SU-DHL-6 (cell line): ENCODE results near the gene PTPRN2.

Source experiments
- H2AFZ ChIP-seq: fragments of 200-600 bp; sonication (generic); 2 replicates; pipeline ENCODE4 v1.6.1; 2014; ENCODE audit warnings: low read depth, mild to moderate bottlenecking, moderate library complexity, mixed read lengths, antibody characterized with exemption, low read length; ENCODE audit not compliant: severe bottlenecking
- H3F3A ChIP-seq: fragments of 200-600 bp; shearing (Covaris generic); 2 replicates; pipeline ENCODE4 v1.6.0; 2016; ENCODE audit warnings: antibody characterized with exemption, mild to moderate bottlenecking; ENCODE audit not compliant: insufficient read depth
- H3K27ac ChIP-seq: fragments of 200-600 bp; sonication (generic); 2 replicates; pipeline ENCODE4 v1.5.1; 2016; ENCODE audit warnings: low read depth, mild to moderate bottlenecking, low read length, moderate library complexity, mixed read lengths
- H3K27me3 ChIP-seq: fragments of 200-600 bp; sonication (generic), shearing (Covaris generic); 2 replicates; pipeline ENCODE4 v1.6.0; 2014; ENCODE audit warnings: mild to moderate bottlenecking, low read length
- H3K36me3 ChIP-seq: fragments of 200-600 bp; sonication (generic); 2 replicates; pipeline ENCODE4 v1.6.1; 2014; ENCODE audit warnings: mild to moderate bottlenecking, low read length, mixed read lengths
- H3K4me2 ChIP-seq: fragments of 300-600, 200-600 bp; shearing (Covaris generic), sonication (generic); 2 replicates; pipeline ENCODE4 v1.6.0; 2014; ENCODE audit warnings: low read length, low read depth, mild to moderate bottlenecking; ENCODE audit not compliant: poor library complexity, severe bottlenecking
- H3K4me3 ChIP-seq: fragments of 200-600 bp; sonication (generic); 2 replicates; pipeline ENCODE4 v1.5.1; 2014; ENCODE audit warnings: antibody characterized with exemption, low read length, mild to moderate bottlenecking, mixed read lengths; ENCODE audit not compliant: insufficient read depth, poor library complexity, severe bottlenecking
- H3K79me2 ChIP-seq: fragments of 200-600 bp; sonication (generic); 2 replicates; pipeline ENCODE4 v1.6.1; 2014; ENCODE audit warnings: mild to moderate bottlenecking, low read length, moderate library complexity; ENCODE audit not compliant: insufficient read depth
- H3K9ac ChIP-seq: fragments of 200-600 bp; sonication (generic); 2 replicates; pipeline ENCODE4 v1.7.0; 2014; ENCODE audit warnings: mild to moderate bottlenecking, low read length
- H3K9me2 ChIP-seq: fragments of 200-600 bp; sonication (generic); replicated peaks from 2 replicates; pipeline ENCODE4 v1.6.1; 2014; ENCODE audit warnings: low read length; ENCODE audit not compliant: insufficient read depth
- H3K9me3 ChIP-seq: fragments of 200-600 bp; sonication (generic); 2 replicates; pipeline ENCODE4 v1.6.1; 2014; ENCODE audit warnings: low read length, mixed read lengths; ENCODE audit not compliant: insufficient read depth
- H4K20me1 ChIP-seq: fragments of 200-600 bp; sonication (generic); 2 replicates; pipeline ENCODE4 v1.6.1; 2014; ENCODE audit warnings: low read depth, mild to moderate bottlenecking, antibody characterized with exemption, low read length, moderate library complexity, mixed read lengths
- EZH2phosphoT487 ChIP-seq: fragments of 200-600 bp; sonication (generic), shearing (Covaris generic); conservative IDR thresholded peaks from 2 replicates; pipeline ENCODE4 v1.6.1; 2018; ENCODE audit warnings: mild to moderate bottlenecking, antibody characterized with exemption, low read length, moderate library complexity, mixed read lengths
- TF ChIP-seq, protein P1 (sequence below): fragments of 200-600 bp; sonication (generic); IDR thresholded peaks from one replicate; pipeline ENCODE4 v1.5.1; 2017; ENCODE audit warnings: antibody characterized with exemption, mild to moderate bottlenecking, low read length, moderate library complexity; ENCODE audit not compliant: insufficient read depth, poor library complexity, severe bottlenecking

PTPRN2 gene

GRCh38 chr7:158393926-158394625, 193.5 kb downstream of the PTPRN2 start:
- no peak overlapping the region for H3K4me3 ChIP-seq
- H3K4me2 ChIP-seq, result no peak overlapping the region
- H3K79me2 ChIP-seq, result no peaks in the 10 kb centered on the region
- no peaks in the 10 kb centered on the region for H3K9me2 ChIP-seq
- no peaks in the 10 kb centered on the region for H3F3A ChIP-seq
- H3K27me3 ChIP-seq, result no peaks in the 10 kb centered on the region
- H3K27ac ChIP-seq, result no peak overlapping the region
- H3K9ac ChIP-seq, result no peak overlapping the region
- no peaks in the 10 kb centered on the region for H4K20me1 ChIP-seq
- no peak for TF ChIP-seq EZH2phosphoT487
- TF ChIP-seq, protein P1, sequence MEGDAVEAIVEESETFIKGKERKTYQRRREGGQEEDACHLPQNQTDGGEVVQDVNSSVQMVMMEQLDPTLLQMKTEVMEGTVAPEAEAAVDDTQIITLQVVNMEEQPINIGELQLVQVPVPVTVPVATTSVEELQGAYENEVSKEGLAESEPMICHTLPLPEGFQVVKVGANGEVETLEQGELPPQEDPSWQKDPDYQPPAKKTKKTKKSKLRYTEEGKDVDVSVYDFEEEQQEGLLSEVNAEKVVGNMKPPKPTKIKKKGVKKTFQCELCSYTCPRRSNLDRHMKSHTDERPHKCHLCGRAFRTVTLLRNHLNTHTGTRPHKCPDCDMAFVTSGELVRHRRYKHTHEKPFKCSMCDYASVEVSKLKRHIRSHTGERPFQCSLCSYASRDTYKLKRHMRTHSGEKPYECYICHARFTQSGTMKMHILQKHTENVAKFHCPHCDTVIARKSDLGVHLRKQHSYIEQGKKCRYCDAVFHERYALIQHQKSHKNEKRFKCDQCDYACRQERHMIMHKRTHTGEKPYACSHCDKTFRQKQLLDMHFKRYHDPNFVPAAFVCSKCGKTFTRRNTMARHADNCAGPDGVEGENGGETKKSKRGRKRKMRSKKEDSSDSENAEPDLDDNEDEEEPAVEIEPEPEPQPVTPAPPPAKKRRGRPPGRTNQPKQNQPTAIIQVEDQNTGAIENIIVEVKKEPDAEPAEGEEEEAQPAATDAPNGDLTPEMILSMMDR, result no peak
- H3K9me3 ChIP-seq, result no peaks in the 10 kb centered on the region
- no peak overlapping the region for H2AFZ ChIP-seq
- no peaks in the 10 kb centered on the region for H3K36me3 ChIP-seq

DNA sequence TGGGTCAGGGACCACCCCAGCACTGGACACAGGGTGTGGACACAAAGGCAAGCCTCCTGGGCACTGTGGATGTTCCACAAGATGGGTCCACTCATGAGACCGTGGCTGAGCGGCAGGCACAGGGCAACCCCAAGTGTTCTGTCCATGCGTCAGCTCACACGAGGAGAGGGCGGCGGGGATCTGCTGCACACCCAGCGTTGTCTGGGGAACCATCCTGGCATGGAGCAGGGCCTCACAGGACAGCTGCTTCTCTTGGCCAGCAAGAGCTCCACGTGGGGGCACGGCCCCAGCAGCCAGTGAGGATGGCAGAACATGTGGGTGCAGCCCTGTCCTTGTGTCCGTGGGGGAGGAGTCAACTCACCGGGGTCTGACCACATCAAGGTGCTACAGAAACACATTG, 195.4 kb downstream of the PTPRN2 start:
- Histone ChIP-seq H3K79me2 (no peaks in the 10 kb centered on the region), H3K27me3 (no peaks in the 10 kb centered on the region), H3K4me3 (no peak overlapping the region), H3K9me2 (no peaks in the 10 kb centered on the region), H3F3A (no peaks in the 10 kb centered on the region), H3K9me3 (no peaks in the 10 kb centered on the region), H2AFZ (no peak overlapping the region), H3K27ac (no peak overlapping the region), H4K20me1 (no peaks in the 10 kb centered on the region), H3K9ac (no peak overlapping the region), H3K36me3 (no peaks in the 10 kb centered on the region), H3K4me2 (no peak overlapping the region)
- TF ChIP-seq, protein P1, result no peak
- TF ChIP-seq EZH2phosphoT487, result no peak

DNA sequence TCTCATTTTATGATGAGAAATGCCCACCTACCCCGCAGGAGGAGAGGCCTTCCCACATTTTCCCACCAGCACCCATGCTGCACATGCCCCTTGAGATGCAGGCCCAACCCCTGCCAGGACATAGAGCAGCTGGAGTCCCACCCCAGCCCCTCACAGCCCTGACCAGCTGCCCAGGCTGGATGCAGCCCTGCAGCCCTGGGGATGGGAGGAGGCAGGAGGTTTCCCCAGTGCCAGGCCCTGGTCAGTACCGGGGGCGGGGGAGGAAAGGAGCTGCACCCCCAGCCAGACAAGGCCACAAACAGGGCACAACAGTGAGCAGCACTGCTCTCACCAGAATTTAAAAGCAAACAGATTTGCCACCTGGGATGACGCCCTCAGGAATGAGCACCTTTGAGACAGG, 196.1 kb downstream of the PTPRN2 start:
- Histone ChIP-seq H3K79me2 (no peaks in the 10 kb centered on the region), H3K9me3 (no peaks in the 10 kb centered on the region), H3K36me3 (no peaks in the 10 kb centered on the region), H4K20me1 (no peaks in the 10 kb centered on the region), H3K27me3 (no peaks in the 10 kb centered on the region), H3K9ac (no peak overlapping the region), H3K9me2 (no peaks in the 10 kb centered on the region), H3K4me2 (no peak overlapping the region), H3K4me3 (no peak overlapping the region), H2AFZ (no peak overlapping the region), H3F3A (no peaks in the 10 kb centered on the region), H3K27ac (no peak overlapping the region)
- no peak for TF ChIP-seq EZH2phosphoT487
- TF ChIP-seq, protein P1, result no peak
